HG03066 (cell line): ENCODE data around the gene PAAF1.

Source experiments
- ATAC-seq: cut with Tn5 transposase; IDR thresholded peaks from one replicate; pipeline ENCODE4 v1.9.1; 2021; ENCODE audit warnings: low read depth; ENCODE audit not compliant: unreplicated experiment

The PAAF1 gene

DNA sequence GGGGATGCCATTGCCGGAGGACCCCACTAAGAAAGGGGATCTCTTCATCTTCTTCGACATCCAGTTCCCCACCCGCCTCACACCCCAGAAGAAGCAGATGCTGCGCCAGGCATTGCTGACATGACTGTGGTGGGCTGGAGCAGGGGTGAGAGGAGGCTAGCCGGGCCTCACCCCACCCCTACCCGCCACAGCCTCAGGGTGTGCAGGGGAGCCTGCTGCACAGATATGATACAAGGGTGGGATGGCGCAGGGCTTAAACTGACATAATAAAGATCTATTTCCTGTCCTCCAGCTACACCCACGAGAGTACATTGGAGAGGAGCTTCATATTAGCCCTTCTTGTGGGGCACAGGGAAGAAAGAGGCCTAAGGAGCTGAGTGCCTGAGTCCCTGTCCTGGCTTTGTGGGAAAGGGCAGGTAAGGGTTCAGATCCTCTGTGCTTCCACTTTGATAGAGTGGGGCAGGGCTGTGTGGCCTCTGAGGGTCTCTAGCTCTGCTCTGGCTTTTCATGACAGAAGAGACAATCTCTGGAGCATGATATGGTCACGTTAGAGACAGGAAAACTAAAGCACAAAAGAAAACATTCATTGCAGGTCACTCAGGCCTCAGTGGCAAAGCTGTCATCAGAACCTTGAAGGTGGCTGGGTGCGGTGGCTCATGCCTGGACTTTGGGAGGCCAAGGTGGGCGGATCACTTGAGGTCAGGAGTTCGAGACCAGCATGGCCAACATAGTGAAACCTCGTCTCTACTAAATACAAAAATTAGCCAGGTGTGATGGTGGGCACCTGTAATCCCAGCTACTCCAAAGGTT is 93.4 kb downstream of the PAAF1 start:
- no peak for ATAC-seq

DNA sequence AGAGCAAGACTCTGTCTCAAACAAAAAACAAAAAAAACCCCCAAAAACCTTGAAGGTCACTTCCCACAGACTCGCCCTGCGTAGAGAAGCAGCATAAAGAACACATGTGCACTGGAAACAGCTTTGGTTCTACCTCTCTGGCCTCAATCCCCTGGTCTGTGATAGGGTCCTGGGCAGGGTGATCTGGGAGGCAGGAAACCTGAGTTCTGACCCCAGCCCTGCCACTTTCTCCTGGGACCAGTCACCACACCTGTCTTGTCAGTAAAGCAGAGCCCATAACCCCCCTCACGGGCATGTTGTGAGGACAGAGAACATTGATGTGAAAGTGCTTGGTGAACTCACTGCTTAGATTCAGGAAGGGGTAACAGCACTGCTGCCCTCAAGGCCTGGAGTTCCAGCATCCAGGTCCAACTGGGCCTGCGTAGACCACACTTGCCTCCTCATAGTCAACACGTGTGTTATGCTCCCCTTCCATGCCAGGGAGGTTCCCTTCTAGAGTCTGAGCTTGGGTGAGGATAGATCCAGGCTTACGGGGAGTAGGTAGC is 94.4 kb downstream of the PAAF1 start:
- no peak for ATAC-seq

DNA sequence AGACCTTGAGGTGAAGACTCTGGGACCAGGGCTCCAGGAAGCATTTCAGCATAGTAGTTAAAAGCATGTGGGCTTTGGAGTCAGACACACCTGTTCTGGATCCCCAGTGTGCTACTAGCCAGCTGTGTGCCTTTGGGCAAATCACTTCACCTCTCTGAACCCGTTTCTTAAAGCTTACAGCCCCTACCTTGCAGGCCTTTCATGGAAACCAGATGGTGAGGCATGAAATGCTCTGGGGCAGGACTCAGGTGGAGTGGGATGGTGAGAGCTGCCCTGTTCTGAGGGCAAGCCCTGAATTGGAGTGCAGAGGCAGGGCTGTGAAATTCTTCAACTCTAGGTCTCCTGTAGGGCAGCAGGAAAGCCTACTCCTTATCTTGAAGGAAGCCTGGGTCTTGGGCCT is 95.4 kb downstream of the PAAF1 start:
- ATAC-seq = no peak

DNA sequence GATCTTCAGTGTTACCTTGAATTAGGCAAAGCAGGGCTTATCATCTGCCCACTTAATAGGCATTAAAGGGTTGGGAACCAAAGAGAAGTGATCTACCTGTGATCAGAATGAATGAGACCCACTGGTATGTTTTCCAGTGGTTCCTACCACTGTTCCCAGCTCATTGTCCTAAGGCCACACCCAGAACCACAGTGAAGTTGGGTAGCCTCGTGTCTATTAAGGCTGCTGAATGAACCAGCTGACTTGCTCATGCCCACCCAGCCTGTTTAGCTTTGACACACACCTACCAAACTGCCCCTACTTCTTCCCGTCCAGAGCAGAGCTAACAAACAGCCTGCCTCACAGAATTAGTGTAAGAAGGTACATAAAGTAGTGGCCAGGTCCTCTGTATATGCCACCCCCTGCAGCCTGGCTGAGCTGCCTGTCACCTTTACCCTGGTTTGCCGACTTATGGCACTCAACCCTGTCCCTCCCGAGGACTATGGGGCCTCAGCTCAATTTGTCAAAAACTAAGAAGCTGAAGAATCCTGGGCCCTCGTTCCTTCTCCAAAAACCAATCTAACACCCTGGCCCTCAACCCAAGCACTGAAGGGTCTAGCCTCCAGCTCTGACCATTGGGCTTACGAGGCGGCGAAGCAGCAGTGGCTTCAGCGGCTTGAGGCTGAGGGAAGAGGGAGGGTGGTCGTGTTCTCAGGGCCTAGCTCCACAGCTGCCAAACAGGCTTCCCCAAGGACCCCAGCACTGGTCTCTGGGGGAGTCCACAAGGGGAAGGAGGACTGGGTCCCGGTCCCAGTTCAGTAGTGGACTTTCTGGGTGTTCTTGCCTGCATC is 96.0 kb downstream of the PAAF1 start:
- no peak for ATAC-seq

DNA sequence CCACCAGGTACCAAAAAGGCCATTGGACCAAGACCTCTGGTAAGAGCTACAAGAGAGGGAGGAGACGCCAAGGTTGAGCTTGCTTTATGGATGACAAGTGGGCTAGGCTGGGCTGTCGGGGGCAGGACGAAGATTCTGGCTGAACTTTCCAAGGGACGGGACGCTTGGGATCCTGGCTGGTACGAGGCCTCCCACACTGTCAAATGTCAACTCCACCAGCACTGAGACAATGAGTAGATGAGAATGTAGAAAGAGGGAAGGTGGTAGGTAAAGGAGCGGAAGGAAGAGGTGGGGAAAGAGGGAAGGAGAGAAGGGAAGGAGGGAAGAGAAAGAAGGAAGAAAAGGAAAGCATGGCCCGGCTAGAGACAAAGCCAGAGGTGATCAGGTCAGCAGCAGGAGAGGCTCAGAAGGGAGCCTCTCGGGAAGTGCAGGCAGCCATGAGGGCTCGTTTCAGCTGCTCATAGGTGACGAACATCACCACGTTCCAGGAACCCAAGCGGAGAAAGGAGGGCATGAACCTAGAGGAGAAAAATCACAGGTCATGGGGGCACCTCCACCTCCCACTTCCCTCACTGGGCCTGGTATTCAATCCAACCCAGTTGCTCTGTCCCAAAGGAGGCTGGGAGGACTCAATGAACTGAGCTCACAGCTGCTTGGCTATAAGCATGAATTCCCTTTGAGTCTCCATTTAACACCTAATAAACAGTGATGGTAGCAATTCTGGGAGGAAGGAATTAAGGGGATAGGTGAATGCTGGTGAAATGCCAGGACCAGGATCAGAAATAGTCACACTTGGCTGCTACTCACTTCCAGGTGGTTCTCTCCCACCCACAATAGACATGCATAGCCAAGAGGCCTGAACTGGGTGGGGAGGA is 98.0 kb downstream of the PAAF1 start:
- no peak for ATAC-seq

DNA sequence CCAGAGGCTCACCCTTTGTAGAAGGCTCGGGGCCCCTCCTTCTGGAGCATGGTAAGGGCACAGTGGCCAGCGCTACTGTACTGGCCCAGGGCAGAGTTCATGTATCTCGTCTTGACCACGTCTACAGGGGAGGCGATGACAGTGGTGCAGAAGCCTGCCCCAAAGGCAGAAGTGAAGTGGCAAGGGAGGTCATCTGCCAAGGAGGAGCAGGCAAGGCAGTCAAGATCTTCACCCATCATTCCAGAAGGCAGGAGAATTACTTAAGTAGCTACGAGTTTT is 98.6 kb downstream of the PAAF1 start:
- no peak for ATAC-seq

DNA sequence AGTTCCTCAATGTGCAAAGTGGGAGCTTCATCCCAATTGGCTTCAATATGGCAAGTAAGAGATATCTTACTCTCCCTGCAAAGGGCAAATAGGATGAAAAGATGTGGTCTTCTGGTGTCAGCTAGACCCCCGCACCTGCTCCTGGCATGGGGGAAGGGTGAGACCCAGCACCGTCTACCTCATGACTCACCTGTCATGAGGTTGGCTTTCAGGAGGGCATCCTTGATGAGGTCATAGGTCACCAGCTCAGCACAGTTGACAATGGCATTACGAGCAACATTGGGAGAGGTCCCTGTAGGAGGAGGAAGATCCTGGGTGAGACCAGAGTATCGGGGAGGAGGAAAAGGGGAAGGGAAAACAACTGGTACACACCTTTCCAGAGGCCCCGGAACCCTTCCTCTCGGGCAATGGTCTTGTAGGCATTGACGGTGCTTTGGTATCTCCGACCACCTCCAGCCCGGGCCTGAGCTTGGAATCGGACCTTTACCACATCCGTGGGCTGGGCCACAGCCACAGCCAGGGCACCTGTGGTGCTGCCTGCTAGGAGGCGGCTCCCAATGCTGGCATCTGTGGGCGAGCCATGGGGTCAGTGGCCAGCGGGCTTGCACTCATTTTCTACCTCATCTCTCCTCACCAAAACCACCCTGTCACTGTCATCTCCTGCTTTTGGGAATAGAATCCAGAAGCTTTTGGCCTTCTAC is 99.8 kb downstream of the PAAF1 start:
- ATAC-seq = no peak

DNA sequence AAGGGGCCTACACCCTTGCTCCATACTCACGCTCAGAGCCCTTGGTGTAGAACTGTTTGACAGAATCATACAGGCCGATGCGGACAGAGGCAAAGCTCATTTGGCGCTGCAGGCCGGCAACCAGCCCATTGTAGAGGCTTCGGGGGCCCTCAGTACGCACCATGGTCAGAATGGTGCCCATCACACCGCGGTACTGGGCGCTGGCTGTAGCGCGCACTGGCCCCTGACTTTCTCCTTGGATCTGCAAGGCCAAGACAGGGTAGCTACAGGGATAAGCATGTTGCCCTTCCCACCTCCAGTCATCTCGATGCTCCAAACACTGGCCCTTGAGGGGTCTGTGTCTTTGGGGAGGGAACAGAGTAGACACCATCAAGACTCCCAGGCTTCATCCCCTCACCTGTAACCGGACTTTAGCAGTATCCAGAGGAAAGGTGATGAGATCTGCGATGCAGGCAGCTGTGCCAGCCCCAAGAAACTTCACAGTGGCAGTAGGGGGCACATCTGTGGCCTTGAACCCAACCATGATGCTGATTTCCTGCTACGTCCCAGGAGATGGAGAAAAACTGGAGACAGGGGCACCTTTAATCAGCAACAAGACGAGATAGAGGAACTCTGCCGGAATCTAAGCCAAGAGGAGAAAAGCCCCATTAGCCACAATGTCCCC is 101.2 kb downstream of the PAAF1 start:
- no peak for ATAC-seq

DNA sequence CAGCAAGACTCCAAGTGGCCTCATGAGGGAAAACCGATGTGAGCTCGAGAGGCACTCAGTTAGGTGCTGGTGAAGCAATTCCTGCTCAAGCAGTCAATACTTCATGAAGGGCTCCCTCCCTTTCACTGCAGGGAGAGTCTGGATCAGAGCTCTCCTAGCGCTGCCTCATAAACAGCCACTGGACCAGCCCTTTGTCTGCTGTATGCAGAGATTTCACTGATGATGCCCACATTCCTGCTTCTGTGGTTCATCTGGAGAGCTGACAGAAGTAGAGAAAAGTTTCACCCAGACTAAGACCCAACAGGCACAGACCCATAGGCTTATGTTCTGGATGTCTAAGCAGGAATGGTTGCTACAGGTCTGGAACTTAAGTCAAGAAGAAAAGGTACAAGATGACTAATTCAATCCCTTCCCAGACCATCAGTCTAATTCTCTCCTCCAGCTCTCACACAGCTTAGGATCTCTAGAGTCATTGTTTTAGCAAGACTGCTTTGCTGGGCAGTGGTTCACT is 101.8 kb downstream of the PAAF1 start:
- ATAC-seq = no peak

DNA sequence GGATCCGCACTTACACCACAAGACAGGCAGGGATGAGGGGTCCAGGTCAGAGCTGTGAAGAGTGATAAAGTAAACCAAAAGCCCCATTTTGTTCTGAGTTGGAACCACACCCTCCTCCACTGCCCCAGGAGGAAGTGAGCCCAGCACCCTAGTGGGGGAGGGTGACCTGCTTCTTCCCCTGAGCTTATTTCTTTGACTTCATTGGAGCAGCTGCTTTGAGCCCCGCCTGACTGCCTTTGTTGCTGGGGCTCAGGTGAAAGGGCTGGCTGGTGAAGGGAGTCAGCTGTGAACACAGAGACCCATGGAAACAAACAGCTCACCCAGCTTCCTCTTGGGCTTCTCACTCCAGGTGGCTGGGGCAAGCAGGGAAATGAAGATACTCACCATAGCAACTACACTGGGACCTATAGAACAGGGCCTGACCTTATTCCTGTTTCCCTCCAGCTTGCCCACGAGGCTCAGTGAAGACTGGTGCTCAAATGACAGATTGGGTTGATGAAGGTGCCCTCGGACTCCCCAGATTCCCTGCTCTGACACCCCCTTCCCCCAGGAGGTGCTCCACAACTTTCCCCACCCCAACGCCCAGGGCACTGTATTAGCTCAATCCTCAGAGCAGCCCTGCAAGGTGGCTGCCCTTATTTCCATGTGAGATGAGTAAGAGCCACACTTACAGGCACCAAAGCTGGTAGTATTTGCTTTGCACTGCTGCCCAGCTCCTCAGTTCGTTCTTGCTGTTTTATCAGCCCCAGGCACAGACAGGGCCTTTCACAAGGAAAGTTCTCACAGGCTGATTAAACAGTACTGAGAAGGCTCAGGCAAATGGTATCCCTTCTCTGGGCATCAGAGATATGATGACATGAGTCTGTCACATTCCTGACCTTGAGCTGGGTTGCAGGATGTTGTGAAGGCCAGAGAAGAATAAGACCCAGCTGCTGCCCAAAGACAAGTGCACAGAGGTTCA is 103.5 kb downstream of the PAAF1 start:
- ATAC-seq = peak; percentile 38
